ENCODE measurements around the gene PNPLA8.
"Not testable (repeated sequence)": the region's sequence is repeated elsewhere in the genome, so short reads cannot be mapped to it uniquely, and the experiment has no call there.

- TF ChIP-seq POLR2A, CTCF (IDR thresholded peaks at IDR 0.05): not testable (repeated sequence)
These were observed 12.8 kb upstream of the PNPLA8 start for GRCh38 chr7:108538685-108539084.
